HepG2 (cell line): ENCODE results near the gene GLUL. TPM values are rescaled to one million over a fixed set of nuclear protein-coding genes. Genes with fewer than 3 reads are reported as not detected.

Experiments
- ATF3 ChIP-seq: sonication (generic); formaldehyde crosslinking; IDR thresholded peaks from 2 replicates; pipeline ENCODE4 v1.4.0; 2020; ENCODE audit warnings: missing genetic modification reagents
- ATF6 ChIP-seq: sonication (generic); formaldehyde crosslinking; conservative IDR thresholded peaks from 2 replicates; pipeline ENCODE4 v1.4.0; 2020; ENCODE audit warnings: missing genetic modification reagents
- ATF7 ChIP-seq, 2 experiments: fragments of 450-650 bp in 1 of 2; sonication (generic) in 1 of 2; formaldehyde crosslinking in 1 of 2; IDR thresholded peaks; 2 replicates each; pipeline versions ENCODE4 v1.4.0 to v1.6.1; 2016 to 2020; ENCODE audit warnings: antibody characterized with exemption in 1 of 2, mild to moderate bottlenecking in 1 of 2, missing genetic modification reagents in 1 of 2
- HCFC1 ChIP-seq: fragments of 150-350 bp; IDR thresholded peaks from 2 replicates; pipeline ENCODE4 v1.6.1; 2014; ENCODE audit warnings: low read depth, low read length
- HDAC6 ChIP-seq: fragments of 200-600 bp; sonication (generic); IDR thresholded peaks from 2 replicates; pipeline ENCODE4 v1.7.0; 2017; ENCODE audit warnings: mild to moderate bottlenecking, antibody characterized with exemption, low read length, low read depth
- IKZF5 ChIP-seq: IDR thresholded peaks from 2 replicates; pipeline ENCODE4 v1.6.1; 2018; ENCODE audit warnings: missing genetic modification reagents, mild to moderate bottlenecking, missing compliant biosample characterization
- JDP2 ChIP-seq: sonication (generic); formaldehyde crosslinking; IDR thresholded peaks from 2 replicates; pipeline ENCODE4 v1.8.1; 2022; ENCODE audit warnings: missing genetic modification reagents, borderline replicate concordance
- MLLT10 ChIP-seq: sonication (generic); formaldehyde crosslinking; IDR thresholded peaks from 2 replicates; pipeline ENCODE4 v1.4.0; 2020; ENCODE audit warnings: missing genetic modification reagents
- MLXIP ChIP-seq: sonication (generic); formaldehyde crosslinking; IDR thresholded peaks from 2 replicates; pipeline ENCODE4 v1.9.0; 2021; ENCODE audit warnings: missing genetic modification reagents, borderline replicate concordance
- MXI1 ChIP-seq: IDR thresholded peaks from 3 replicates; pipeline ENCODE4 v1.6.1; 2012; ENCODE audit warnings: low read depth, low read length, inconsistent platforms, borderline replicate concordance
- PRMT3 ChIP-seq: sonication (generic); formaldehyde crosslinking; IDR thresholded peaks from 2 replicates; pipeline ENCODE4 v1.8.1; 2022; ENCODE audit warnings: low read depth, mild to moderate bottlenecking, moderate library complexity, missing genetic modification reagents, borderline replicate concordance
- TCF7L2 ChIP-seq: IDR thresholded peaks from 2 replicates; pipeline ENCODE4 v1.6.1; 2011; ENCODE audit warnings: mild to moderate bottlenecking, low read depth, low read length, moderate library complexity
- TOE1 ChIP-seq: sonication (generic); formaldehyde crosslinking; IDR thresholded peaks from 2 replicates; pipeline ENCODE4 v1.4.0; 2020; ENCODE audit warnings: mild to moderate bottlenecking, missing genetic modification reagents
- ZFP36L2 ChIP-seq: sonication (generic); formaldehyde crosslinking; IDR thresholded peaks from 2 replicates; pipeline ENCODE4 v1.4.0; 2020; ENCODE audit warnings: missing genetic modification reagents
- ZNF12 ChIP-seq: sonication (generic); formaldehyde crosslinking; IDR thresholded peaks from 2 replicates; pipeline ENCODE4 v1.5.0; 2020; ENCODE audit warnings: missing genetic modification reagents
- ZNF562 ChIP-seq: sonication (generic); formaldehyde crosslinking; IDR thresholded peaks from 2 replicates; pipeline ENCODE4 v1.8.0; 2022; ENCODE audit warnings: missing genetic modification reagents, borderline replicate concordance
- ZNF710 ChIP-seq: sonication (generic); formaldehyde crosslinking; IDR thresholded peaks from 2 replicates; pipeline ENCODE4 v1.5.0; 2020; ENCODE audit warnings: mild to moderate bottlenecking, missing genetic modification reagents, borderline replicate concordance
- ZSCAN5A ChIP-seq: sonication (generic); formaldehyde crosslinking; IDR thresholded peaks from 2 replicates; pipeline ENCODE4 v1.8.0; 2022; ENCODE audit warnings: mild to moderate bottlenecking, missing genetic modification reagents, borderline replicate concordance
- polyA plus RNA-seq, 8 experiments: library from polyadenylated mRNA; depleted of rRNA in 3 of 8; stranded (reverse) in 7 of 8; unstranded in 1 of 8; fragments of >200 nt; fragmentation: Illumina TruSeq in 4 of 8; extraction: Trizol in 4 of 8; gene quantifications; 2 replicates each; pipeline versions ENCODE4 v1.2.1 to v1.2.3, GENCODE V29; 2011 to 2016; ENCODE audit warnings: low read depth in 4 of 8, missing spikeins in 1 of 8, mixed read lengths in 1 of 8; ENCODE audit not compliant: insufficient read depth in 1 of 8
- total RNA-seq, 5 experiments: library from RNA; depleted of rRNA; stranded (reverse); fragments of >200 nt; fragmentation: Illumina TruSeq; extraction: Trizol; gene quantifications; 2 replicates each; pipeline ENCODE4 v1.2.3, GENCODE V29; 2016; ENCODE audit warnings: low read depth in 1 of 5

Gene GLUL
- total and polyA plus RNA-seq, 2 of the 13 experiments (the other 11 are each of a cell fraction or from before 2014, with no cell fraction given) = 423 to 827 TPM

GRCh38 chr1:182392050-182393028 is 749 bp upstream of the GLUL start (continued):
- TF ChIP-seq MLLT10 (CRISPR knock-in tag) (no peak), ZNF710 (CRISPR knock-in tag) (no peak), IKZF5 (CRISPR knock-in tag) (no peak), TCF7L2 (no peak), JDP2 (CRISPR knock-in tag) (no peak), HDAC6 (no peak), MXI1 (no peak), ZNF562 (CRISPR knock-in tag) (no peak), ATF3 (no peak), ZFP36L2 (CRISPR knock-in tag) (no peak), ATF6 (no peak), TOE1 (CRISPR knock-in tag) (no peak), ZNF12 (CRISPR knock-in tag) (no peak), ATF7 (IDR thresholded peaks at IDR 0.05) (no peak), ATF7 (CRISPR knock-in tag; IDR thresholded peaks at IDR 0.05) (no peak), PRMT3 (CRISPR knock-in tag) (no peak), ZSCAN5A (CRISPR knock-in tag) (no peak; the same call in 1 of the 2 replicates), HCFC1 (no peak), MLXIP (no peak)
